Measurements from ENCODE around the gene KRTAP4-16. TPM values are rescaled to one million over a fixed set of nuclear protein-coding genes. Genes with fewer than 3 reads are reported as not detected.
"Not testable (repeated sequence)": the region's sequence is repeated elsewhere in the genome, so short reads cannot be mapped to it uniquely, and the experiment has no call there.

Gene KRTAP4-16
- total RNA-seq, 1 experiment from 2014 or later: not detected

GRCh38 chr17:41099682-41100480 lies 2.1 kb downstream of the KRTAP4-16 start:
- H2AFZ ChIP-seq (ENCODE audit: low read depth, low read length, poor library complexity, severe bottlenecking); H3K36me3 ChIP-seq (ENCODE audit: control insufficient read depth in 1 of 2, insufficient read depth in 2 of 2, low read length in 2 of 2); H3K9ac ChIP-seq (ENCODE audit: low read length); ATAC-seq; POLR2A ChIA-PET; intact Hi-C loops (cut with micrococcal nuclease); BruUV-seq (replicated peaks); H3K27ac ChIP-seq (ENCODE audit: low read depth, low read length); H3K9me2 ChIP-seq (ENCODE audit: insufficient read depth); H3K9me3 ChIP-seq (ENCODE audit: control insufficient read depth in 1 of 2, insufficient read depth in 1 of 2, low read depth in 1 of 2, low read length in 2 of 2); H3K27me3 ChIP-seq (ENCODE audit: insufficient read depth, low read length); H3K79me2 ChIP-seq (ENCODE audit: insufficient read depth, low read length); CTCF ChIA-PET; H3K4me2 ChIP-seq (ENCODE audit: low read length); H3K4me3 ChIP-seq (replicated peaks in 1 of 2; ENCODE audit: low read depth in 1 of 2, low read length in 2 of 2); RAD21 ChIA-PET (ENCODE audit: low non-redundant PET in 1 of 2, low total read pairs in 2 of 2, uncharacterized antibody in 2 of 2, unreplicated experiment in 2 of 2); DNase-seq (ENCODE audit: low read depth, low spot score); H4K20me1 ChIP-seq (ENCODE audit: insufficient read depth): not testable (repeated sequence)
- TF ChIP-seq MAX (IDR thresholded peaks at IDR 0.05): 0 out of 2 replicates have a peak, but pooled peaks have one; percentile 27
- H3K4me1 ChIP-seq (ENCODE audit: control insufficient read depth in 1 of 2, insufficient read depth in 2 of 2, low read length in 2 of 2): peaks cover 9 to 39% of the 10 kb centered on the region in 2 experiments

- Histone ChIP-seq H2AFZ (ENCODE audit: low read depth, low read length, poor library complexity, severe bottlenecking) (no peak overlapping the region), H3K9ac (ENCODE audit: low read length) (no peak overlapping the region), H3K4me3 (replicated peaks in 1 of 2; ENCODE audit: low read depth in 1 of 2, low read length in 2 of 2) (no peak overlapping the region), H3K27me3 (ENCODE audit: insufficient read depth, low read length) (no peaks in the 10 kb centered on the region), H3K9me3 (ENCODE audit: control insufficient read depth in 1 of 2, insufficient read depth in 1 of 2, low read depth in 1 of 2, low read length in 2 of 2) (peaks cover 0 to 5% of the 10 kb centered on the region in 2 experiments; a peak in 1 of 4 replicates), H3K9me2 (ENCODE audit: insufficient read depth) (no peaks in the 10 kb centered on the region), H3K4me2 (ENCODE audit: low read length) (no peak overlapping the region), H3K27ac (ENCODE audit: low read depth, low read length) (no peak overlapping the region), H3K79me2 (ENCODE audit: insufficient read depth, low read length) (no peaks in the 10 kb centered on the region), H3K4me1 (ENCODE audit: control insufficient read depth in 1 of 2, insufficient read depth in 2 of 2, low read length in 2 of 2) (peaks cover 0 to 27% of the 10 kb centered on the region in 2 experiments; a peak in 3 of 4 replicates), H3K36me3 (ENCODE audit: control insufficient read depth in 1 of 2, insufficient read depth in 2 of 2, low read length in 2 of 2) (peaks cover 0 to 4% of the 10 kb centered on the region in 2 experiments; a peak in 1 of 4 replicates), H4K20me1 (ENCODE audit: insufficient read depth) (no peaks in the 10 kb centered on the region)
- POLR2A ChIA-PET: no interaction called here
- DNase-seq (ENCODE audit: low read depth, low spot score) (no peak), ATAC-seq (no peak)
- RAD21 ChIA-PET (ENCODE audit: low non-redundant PET in 1 of 2, low total read pairs in 2 of 2, uncharacterized antibody in 2 of 2, unreplicated experiment in 2 of 2): interaction anchor here in 1 of 2 experiments (0.6 kb wide), 1 partner anchor 11 kb away, joined by 3 read pairs; no protein-coding TSS in a partner anchor
- CTCF ChIA-PET: no interaction called here
- TF ChIP-seq RAD21 (IDR thresholded peaks at IDR 0.05; ENCODE audit: low read depth) (no peak), TCF7L2 (IDR thresholded peaks at IDR 0.05; ENCODE audit: borderline replicate concordance, extremely low read depth, insufficient read depth, insufficient read length) (no peak), ZFX (IDR thresholded peaks at IDR 0.05) (no peak)
- no TSS peak for BruUV-seq (replicated peaks)
- intact Hi-C loops (cut with micrococcal nuclease): no loop called here
Observed at GRCh38 chr17:41098481-41098880, 3.5 kb downstream of the KRTAP4-16 start.
